Measurements from ENCODE around the gene TFEB. TPM values are rescaled to one million over a fixed set of nuclear protein-coding genes. Genes with fewer than 3 reads are reported as not detected.

TFEB gene
- total and polyA plus RNA-seq, 10 donors: 55.9 to 150 (median 76.9) TPM

DNA sequence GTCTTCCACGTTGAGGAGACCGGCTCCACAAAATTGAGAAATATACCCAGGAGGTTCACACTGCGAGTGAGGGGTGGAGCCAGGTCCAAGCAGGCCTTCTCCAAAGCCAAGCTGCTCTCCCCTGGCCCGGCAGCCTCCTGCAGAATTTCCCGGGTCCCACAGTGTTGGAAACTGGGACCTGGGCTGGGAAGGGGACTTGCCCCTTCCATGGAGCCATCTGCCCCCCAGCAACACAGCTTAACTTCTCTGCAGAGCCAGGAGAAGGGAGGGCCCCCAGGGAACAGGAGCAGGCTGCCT is 61.8 kb downstream of the TFEB start:
- intact Hi-C loops (cut with DNase I; ENCODE audit: low total_unique reads): no loop called here
- Histone ChIP-seq H3K27ac (no peak overlapping the region), H3K9me3 (peaks cover 0 to 8% (median 0%) of the 10 kb centered on the region in 8 donors), H3K36me3 (no peaks in the 10 kb centered on the region), H3K4me1 (no peaks in the 10 kb centered on the region), H3K4me3 (no peak overlapping the region), H3K27me3 (replicated peaks in 1 of 7) (peaks cover 0 to 18% (median 0%) of the 10 kb centered on the region in 7 donors)
- 83 to 88% (median 85%) methylated on average over 5 of the region's 5 CpGs for WGBS, 5 donors
- no peak for TF ChIP-seq POLR2A (IDR thresholded peaks at IDR 0.05)
- no peak for TF ChIP-seq CTCF (IDR thresholded peaks at IDR 0.05 in 8 of 11, conservative IDR thresholded peaks at IDR 0.05 in 3 of 11)
- no peak for TF ChIP-seq POLR2AphosphoS5 (IDR thresholded peaks at IDR 0.05)
- peak; percentile 50 for DNase-seq

- TF ChIP-seq POLR2AphosphoS5 (IDR thresholded peaks at IDR 0.05): no peak
- no peak for TF ChIP-seq POLR2A (IDR thresholded peaks at IDR 0.05)
- no peak for TF ChIP-seq CTCF (IDR thresholded peaks at IDR 0.05 in 8 of 11, conservative IDR thresholded peaks at IDR 0.05 in 3 of 11)
- Histone ChIP-seq H3K27me3 (replicated peaks in 1 of 7) (peaks cover 0 to 18% (median 0%) of the 10 kb centered on the region in 7 donors), H3K36me3 (no peaks in the 10 kb centered on the region), H3K27ac (no peak overlapping the region), H3K9me3 (peaks cover 0 to 8% (median 0%) of the 10 kb centered on the region in 8 donors), H3K4me1 (no peaks in the 10 kb centered on the region), H3K4me3 (no peak overlapping the region)
- DNase-seq: peak; percentile 63
- WGBS, 5 donors: 84 to 89% (median 88%) methylated on average over 14 to 17 of the region's 17 CpGs
- intact Hi-C loops (cut with DNase I; ENCODE audit: low total_unique reads): no loop called here
Measured at GRCh38 chr6:41672816-41673703, 62.3 kb downstream of the TFEB start.

DNA sequence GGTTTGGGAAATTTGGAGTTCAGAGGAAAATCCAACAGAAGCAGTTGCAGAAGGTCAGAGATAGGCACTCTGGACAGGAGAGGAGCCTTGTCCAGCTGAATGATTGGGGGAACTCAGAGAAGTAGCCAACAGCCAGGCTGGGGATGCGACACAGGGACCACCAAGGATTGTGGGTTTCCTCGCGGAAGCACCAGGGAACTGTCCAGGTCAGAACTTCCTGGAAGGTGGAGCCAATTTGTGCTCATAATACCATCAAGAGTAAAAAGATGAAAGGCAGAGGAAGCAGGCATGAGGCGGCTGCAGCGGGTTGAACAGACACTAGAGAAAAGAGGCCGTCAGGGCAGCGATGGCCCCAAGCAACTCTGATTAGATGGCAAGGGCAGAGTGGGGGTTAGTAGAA is 63.4 kb downstream of the TFEB start:
- peak; percentile 39 for DNase-seq
- TF ChIP-seq POLR2A (IDR thresholded peaks at IDR 0.05): no peak
- no peak for TF ChIP-seq CTCF (IDR thresholded peaks at IDR 0.05 in 8 of 11, conservative IDR thresholded peaks at IDR 0.05 in 3 of 11)
- no peak for TF ChIP-seq POLR2AphosphoS5 (IDR thresholded peaks at IDR 0.05)
- intact Hi-C loops (cut with DNase I; ENCODE audit: low total_unique reads): no loop called here
- Histone ChIP-seq H3K27ac (no peak overlapping the region), H3K9me3 (peaks cover 0 to 8% (median 0%) of the 10 kb centered on the region in 8 donors), H3K27me3 (replicated peaks in 1 of 7) (peaks cover 0 to 18% (median 0%) of the 10 kb centered on the region in 7 donors), H3K4me1 (no peaks in the 10 kb centered on the region), H3K36me3 (no peaks in the 10 kb centered on the region), H3K4me3 (no peak overlapping the region)
- WGBS, 5 donors: 76 to 87% (median 80%) methylated on average over 7 of the region's 7 CpGs

DNA sequence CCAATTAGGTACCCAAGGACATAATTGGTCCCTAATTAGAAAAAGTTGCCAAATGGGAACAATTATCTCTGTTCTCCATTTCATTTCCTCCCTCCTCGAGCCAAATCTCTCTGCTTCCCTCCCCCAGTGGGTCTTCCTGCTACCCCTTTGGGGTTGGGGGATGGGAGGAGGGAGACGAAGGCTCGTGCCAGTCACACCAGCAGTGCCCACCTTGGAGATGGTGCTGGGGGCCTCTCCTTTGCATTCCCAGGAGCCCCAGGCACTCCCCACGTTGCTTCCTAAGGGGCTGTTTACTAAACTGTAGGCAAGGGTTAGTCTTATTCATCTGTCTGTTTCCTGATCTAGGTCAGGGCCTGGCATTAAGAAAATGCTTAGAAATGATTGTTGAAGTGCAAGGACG is 64.0 kb downstream of the TFEB start:
- no peak overlapping the region for H3K27ac ChIP-seq
- no peak overlapping the region for H3K4me3 ChIP-seq
- H3K9me3 ChIP-seq: peaks cover 0 to 8% (median 0%) of the 10 kb centered on the region in 8 donors
- H3K4me1 ChIP-seq: no peaks in the 10 kb centered on the region
- no peaks in the 10 kb centered on the region for H3K36me3 ChIP-seq
- WGBS, 5 donors: 26 to 50% (median 44%) methylated on average over 5 of the region's 5 CpGs
- intact Hi-C loops (cut with DNase I; ENCODE audit: low total_unique reads): no loop called here
- peaks cover 0 to 18% (median 0%) of the 10 kb centered on the region in 7 donors for H3K27me3 ChIP-seq (replicated peaks in 1 of 7)
- DNase-seq: no peak
- TF ChIP-seq POLR2AphosphoS5 (IDR thresholded peaks at IDR 0.05) (no peak), POLR2A (IDR thresholded peaks at IDR 0.05) (no peak), CTCF (IDR thresholded peaks at IDR 0.05 in 8 of 11, conservative IDR thresholded peaks at IDR 0.05 in 3 of 11) (no peak)

All from spleen (tissue), 11 donors.